ENCODE data around the gene SLIT1.

Gene SLIT1

DNA sequence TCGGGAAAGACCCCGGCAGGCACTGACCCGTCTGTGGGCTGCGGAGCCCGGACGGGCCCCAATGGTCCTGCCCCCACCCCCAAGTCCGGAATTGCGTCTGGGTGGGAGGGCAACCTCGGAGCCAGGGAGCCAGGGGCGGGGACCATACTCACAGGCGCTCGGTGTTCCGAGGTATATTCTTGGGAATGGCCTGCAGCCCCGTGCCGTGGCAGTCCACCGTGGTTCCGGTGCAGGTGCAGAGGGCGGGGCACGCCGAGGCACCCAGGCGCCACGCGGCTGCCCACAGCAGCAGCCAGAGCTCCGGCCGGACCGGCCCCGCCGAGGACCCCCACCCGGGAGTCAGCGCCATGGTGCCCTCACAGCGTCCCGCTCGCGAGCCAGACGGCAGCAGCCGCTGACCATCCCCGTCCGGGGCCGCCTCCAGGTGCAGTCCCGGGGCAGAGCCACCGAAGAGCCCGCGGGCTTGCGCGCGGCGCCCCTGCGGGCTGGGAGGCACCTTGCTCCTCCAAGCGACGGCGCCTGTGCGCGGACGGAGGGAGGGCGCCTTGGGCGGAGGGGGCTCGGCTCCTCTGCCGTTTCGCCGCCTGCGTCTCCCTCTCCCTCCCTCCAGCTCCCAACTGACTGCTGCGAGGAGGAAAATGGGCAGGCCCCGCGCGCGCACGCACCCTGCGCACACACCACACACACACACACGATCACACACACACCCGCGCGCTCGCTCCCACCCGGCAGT, at the start of gene SLIT1:
Gene SLIT1 (minus strand): TSS at position 634 of the 733 bp plus-strand sequence. CDS start 285 bp downstream, at position 349.
- no peaks in the 10 kb centered on the region for H3K9me3 ChIP-seq (ENCODE audit: control insufficient read depth, low read depth, low read length)
- H3K36me3 ChIP-seq (ENCODE audit: control insufficient read depth, low read depth, low read length): no peaks in the 10 kb centered on the region
- peaks cover 5% of the 10 kb centered on the region for H3K4me1 ChIP-seq (ENCODE audit: control insufficient read depth, low read depth, low read length)
- no peak within 1 kb of the TSS for H3K9ac ChIP-seq (ENCODE audit: low read length)
- no peak within 1 kb of the TSS for H3K27ac ChIP-seq (ENCODE audit: low read length)
- peak within 1 kb of the TSS; percentile 60 for H3K4me3 ChIP-seq (ENCODE audit: low read length)
- peaks cover 53% of the 10 kb centered on the region for H3K27me3 ChIP-seq (ENCODE audit: control insufficient read depth, insufficient read depth, low read length)

DNA sequence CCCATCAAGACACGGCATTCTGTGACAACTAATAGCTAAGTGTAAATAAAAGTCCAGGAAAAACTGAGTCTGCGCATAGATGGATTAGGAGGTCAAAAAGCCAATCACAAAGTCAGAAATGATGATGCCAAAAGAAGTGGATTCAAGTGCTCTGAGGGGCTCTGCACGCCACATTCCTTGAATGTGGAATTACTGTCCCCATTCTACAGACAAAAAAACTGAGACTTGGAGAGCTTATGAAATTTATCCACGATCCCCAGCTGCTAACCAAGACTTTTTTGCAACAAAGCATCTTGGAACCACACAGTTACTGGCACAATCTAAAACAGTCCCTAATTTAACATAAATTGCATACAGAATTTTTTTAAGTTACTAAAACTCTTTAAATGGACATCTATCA, 49.6 kb upstream of the SLIT1 start:
- no peaks in the 10 kb centered on the region for H3K4me1 ChIP-seq (ENCODE audit: control insufficient read depth, low read depth, low read length)
- no peaks in the 10 kb centered on the region for H3K27me3 ChIP-seq (ENCODE audit: control insufficient read depth, insufficient read depth, low read length)
- H3K36me3 ChIP-seq (ENCODE audit: control insufficient read depth, low read depth, low read length): peaks cover 11% of the 10 kb centered on the region
- no peaks in the 10 kb centered on the region for H3K9me3 ChIP-seq (ENCODE audit: control insufficient read depth, low read depth, low read length)
- no peak overlapping the region for H3K9ac ChIP-seq (ENCODE audit: low read length)
- no peak overlapping the region for H3K4me3 ChIP-seq (ENCODE audit: low read length)
- no peak overlapping the region for H3K27ac ChIP-seq (ENCODE audit: low read length)

DNA sequence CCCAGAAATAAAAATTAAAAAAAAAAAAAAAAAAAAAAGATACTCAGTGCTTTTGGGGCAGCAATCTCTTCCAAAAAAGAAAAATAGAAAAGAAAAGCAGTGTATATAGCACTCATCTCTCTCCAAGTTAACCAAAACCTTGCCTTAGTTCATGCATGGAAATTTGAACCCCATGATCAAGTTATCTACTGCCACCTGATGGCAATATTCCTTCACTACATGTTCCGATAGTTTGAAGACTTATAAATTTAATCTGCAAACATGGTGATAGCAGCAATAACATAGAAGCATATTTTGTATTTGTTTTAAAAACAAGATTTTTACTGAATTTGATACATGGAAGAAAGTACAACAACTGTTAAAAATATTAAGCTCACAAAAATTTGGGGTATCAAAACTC, 48.6 kb upstream of the SLIT1 start:
- Histone ChIP-seq H3K27me3 (ENCODE audit: control insufficient read depth, insufficient read depth, low read length) (no peaks in the 10 kb centered on the region), H3K9me3 (ENCODE audit: control insufficient read depth, low read depth, low read length) (no peaks in the 10 kb centered on the region), H3K4me3 (ENCODE audit: low read length) (no peak overlapping the region), H3K36me3 (ENCODE audit: control insufficient read depth, low read depth, low read length) (peaks cover 20% of the 10 kb centered on the region), H3K9ac (ENCODE audit: low read length) (no peak overlapping the region), H3K27ac (ENCODE audit: low read length) (no peak overlapping the region), H3K4me1 (ENCODE audit: control insufficient read depth, low read depth, low read length) (no peaks in the 10 kb centered on the region)

DNA sequence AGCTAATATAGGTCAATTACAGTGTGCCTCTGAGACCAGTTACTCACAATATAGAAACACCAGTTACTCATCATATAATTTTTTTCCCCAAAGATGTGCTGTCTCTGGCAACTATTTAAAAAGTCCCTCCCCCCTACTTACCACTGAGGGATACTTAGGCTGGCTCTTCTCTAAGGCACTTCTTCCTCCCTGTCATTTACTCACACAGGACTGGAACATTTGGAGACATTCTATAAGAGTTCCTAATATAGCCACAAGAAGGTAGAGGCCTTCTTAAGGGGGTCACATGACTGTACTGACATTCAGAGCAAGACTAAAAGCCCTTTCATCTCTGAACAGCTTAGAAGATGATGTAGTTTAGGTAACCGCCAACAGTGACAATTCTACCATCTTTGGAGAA, 44.4 kb upstream of the SLIT1 start:
- Histone ChIP-seq H3K27ac (ENCODE audit: low read length) (no peak overlapping the region), H3K4me3 (ENCODE audit: low read length) (no peak overlapping the region), H3K36me3 (ENCODE audit: control insufficient read depth, low read depth, low read length) (peaks cover 26% of the 10 kb centered on the region), H3K9me3 (ENCODE audit: control insufficient read depth, low read depth, low read length) (no peaks in the 10 kb centered on the region), H3K27me3 (ENCODE audit: control insufficient read depth, insufficient read depth, low read length) (no peaks in the 10 kb centered on the region), H3K9ac (ENCODE audit: low read length) (no peak overlapping the region), H3K4me1 (ENCODE audit: control insufficient read depth, low read depth, low read length) (no peaks in the 10 kb centered on the region)

DNA sequence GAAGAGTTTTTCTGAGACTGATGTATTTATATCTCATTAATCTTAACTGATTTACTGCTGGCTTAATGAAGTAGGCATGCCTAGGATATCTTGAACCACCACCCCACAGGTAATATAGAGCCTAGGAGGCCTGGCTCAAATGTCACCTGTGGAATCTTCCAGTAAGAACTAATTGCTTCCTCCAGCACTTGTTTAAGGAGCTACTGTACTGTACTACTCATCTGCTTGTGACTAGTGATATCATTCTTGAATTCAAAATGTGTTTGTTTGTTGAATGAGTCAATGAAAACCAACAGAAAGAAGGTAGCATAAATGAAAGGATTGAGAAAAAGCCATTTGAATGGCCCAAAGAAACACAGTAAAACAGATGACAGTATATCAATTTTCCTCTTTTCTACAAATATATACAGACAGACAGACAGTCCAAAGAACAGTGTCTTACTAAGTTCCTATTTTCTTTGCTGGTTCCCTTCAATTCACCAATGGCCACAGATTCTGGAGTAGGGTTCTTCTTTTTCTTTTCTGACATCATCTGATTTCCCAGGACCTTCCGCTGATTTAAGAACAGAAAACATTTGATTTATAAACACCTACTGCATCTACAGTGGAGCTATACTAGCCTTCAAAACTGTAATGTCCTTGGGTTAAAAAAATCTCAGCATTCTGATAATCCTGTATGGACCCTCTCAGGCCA, 43.7 kb upstream of the SLIT1 start:
- Histone ChIP-seq H3K27me3 (ENCODE audit: control insufficient read depth, insufficient read depth, low read length) (no peaks in the 10 kb centered on the region), H3K9me3 (ENCODE audit: control insufficient read depth, low read depth, low read length) (no peaks in the 10 kb centered on the region), H3K4me3 (ENCODE audit: low read length) (no peak overlapping the region), H3K9ac (ENCODE audit: low read length) (no peak overlapping the region), H3K36me3 (ENCODE audit: control insufficient read depth, low read depth, low read length) (peaks cover 26% of the 10 kb centered on the region), H3K27ac (ENCODE audit: low read length) (no peak overlapping the region), H3K4me1 (ENCODE audit: control insufficient read depth, low read depth, low read length) (no peaks in the 10 kb centered on the region)

DNA sequence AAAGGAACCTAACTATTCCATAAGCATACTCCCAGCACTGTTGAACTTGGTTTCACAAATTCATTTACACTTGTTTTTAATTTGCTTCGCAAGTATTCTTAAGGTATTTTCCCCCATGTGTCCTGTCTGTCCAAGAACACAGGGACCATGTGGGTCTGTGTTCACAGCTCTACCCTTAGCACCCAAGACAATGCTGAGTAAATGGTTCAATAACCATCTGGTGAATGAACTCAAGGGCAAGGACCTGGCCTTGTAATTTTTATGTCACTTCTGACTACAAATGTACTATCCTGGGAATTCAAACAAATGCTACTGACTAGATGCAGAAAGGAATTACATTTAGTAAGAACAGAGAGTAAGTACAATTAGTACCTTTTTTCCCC, 43.0 kb upstream of the SLIT1 start:
- H3K4me1 ChIP-seq (ENCODE audit: control insufficient read depth, low read depth, low read length): no peaks in the 10 kb centered on the region
- no peaks in the 10 kb centered on the region for H3K9me3 ChIP-seq (ENCODE audit: control insufficient read depth, low read depth, low read length)
- H3K27me3 ChIP-seq (ENCODE audit: control insufficient read depth, insufficient read depth, low read length): no peaks in the 10 kb centered on the region
- H3K27ac ChIP-seq (ENCODE audit: low read length): no peak overlapping the region
- H3K4me3 ChIP-seq (ENCODE audit: low read length): no peak overlapping the region
- no peak overlapping the region for H3K9ac ChIP-seq (ENCODE audit: low read length)
- peaks cover 26% of the 10 kb centered on the region for H3K36me3 ChIP-seq (ENCODE audit: control insufficient read depth, low read depth, low read length)

DNA sequence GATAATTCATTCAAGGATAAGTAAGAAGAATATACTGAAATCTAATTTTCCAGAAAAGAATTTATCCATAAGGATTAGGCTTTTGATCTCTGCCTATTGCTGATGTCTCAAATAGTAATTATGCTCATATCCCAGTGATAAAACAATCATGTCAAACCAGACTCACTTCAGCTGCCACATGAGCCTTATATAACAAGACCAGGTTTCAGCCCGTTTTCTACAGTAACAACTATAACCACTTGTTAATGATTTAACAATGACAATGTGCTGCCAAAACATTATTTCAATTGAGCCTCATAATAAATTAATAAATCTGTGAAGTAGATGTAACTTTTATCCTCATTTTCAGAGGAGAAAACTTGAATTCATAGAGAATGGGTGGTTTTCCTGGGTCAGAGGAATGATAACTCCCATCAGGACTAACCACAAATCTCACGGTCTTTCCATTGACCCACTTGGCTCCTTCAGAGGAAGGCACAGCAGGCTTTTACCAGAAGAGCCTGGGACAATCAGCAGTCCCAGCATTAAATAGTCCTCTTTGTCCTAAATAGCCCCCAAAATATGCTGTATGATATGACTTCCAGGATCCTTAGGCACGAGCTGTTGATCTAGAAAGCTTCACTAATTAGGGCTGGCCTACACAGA, 42.5 kb upstream of the SLIT1 start:
- Histone ChIP-seq H3K9me3 (ENCODE audit: control insufficient read depth, low read depth, low read length) (no peaks in the 10 kb centered on the region), H3K4me3 (ENCODE audit: low read length) (no peak overlapping the region), H3K27me3 (ENCODE audit: control insufficient read depth, insufficient read depth, low read length) (no peaks in the 10 kb centered on the region), H3K27ac (ENCODE audit: low read length) (no peak overlapping the region), H3K4me1 (ENCODE audit: control insufficient read depth, low read depth, low read length) (no peaks in the 10 kb centered on the region), H3K9ac (ENCODE audit: low read length) (no peak overlapping the region), H3K36me3 (ENCODE audit: control insufficient read depth, low read depth, low read length) (peaks cover 26% of the 10 kb centered on the region)

DNA sequence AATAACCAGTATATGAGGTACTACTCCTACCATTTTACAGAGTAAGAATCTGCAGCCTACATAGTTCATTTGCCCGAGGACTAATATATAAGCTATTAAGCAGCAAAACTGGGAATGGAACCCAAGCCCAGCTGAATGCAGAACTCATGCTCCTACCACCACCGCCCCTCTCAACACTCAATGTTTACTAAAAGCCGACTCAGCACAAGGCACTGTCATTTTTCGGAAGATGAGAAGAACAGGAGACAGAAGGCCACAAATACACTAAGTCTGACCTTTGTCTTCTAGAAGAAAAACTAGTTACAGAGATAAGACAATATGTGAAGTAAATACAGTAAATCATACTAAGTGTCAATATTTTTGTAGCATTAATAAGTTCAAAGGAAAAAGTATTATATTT, 40.6 kb upstream of the SLIT1 start:
- H3K27ac ChIP-seq (ENCODE audit: low read length): no peak overlapping the region
- peaks cover 11% of the 10 kb centered on the region for H3K4me1 ChIP-seq (ENCODE audit: control insufficient read depth, low read depth, low read length)
- H3K27me3 ChIP-seq (ENCODE audit: control insufficient read depth, insufficient read depth, low read length): no peaks in the 10 kb centered on the region
- H3K9me3 ChIP-seq (ENCODE audit: control insufficient read depth, low read depth, low read length): no peaks in the 10 kb centered on the region
- no peak overlapping the region for H3K4me3 ChIP-seq (ENCODE audit: low read length)
- peaks cover 26% of the 10 kb centered on the region for H3K36me3 ChIP-seq (ENCODE audit: control insufficient read depth, low read depth, low read length)
- no peak overlapping the region for H3K9ac ChIP-seq (ENCODE audit: low read length)

DNA sequence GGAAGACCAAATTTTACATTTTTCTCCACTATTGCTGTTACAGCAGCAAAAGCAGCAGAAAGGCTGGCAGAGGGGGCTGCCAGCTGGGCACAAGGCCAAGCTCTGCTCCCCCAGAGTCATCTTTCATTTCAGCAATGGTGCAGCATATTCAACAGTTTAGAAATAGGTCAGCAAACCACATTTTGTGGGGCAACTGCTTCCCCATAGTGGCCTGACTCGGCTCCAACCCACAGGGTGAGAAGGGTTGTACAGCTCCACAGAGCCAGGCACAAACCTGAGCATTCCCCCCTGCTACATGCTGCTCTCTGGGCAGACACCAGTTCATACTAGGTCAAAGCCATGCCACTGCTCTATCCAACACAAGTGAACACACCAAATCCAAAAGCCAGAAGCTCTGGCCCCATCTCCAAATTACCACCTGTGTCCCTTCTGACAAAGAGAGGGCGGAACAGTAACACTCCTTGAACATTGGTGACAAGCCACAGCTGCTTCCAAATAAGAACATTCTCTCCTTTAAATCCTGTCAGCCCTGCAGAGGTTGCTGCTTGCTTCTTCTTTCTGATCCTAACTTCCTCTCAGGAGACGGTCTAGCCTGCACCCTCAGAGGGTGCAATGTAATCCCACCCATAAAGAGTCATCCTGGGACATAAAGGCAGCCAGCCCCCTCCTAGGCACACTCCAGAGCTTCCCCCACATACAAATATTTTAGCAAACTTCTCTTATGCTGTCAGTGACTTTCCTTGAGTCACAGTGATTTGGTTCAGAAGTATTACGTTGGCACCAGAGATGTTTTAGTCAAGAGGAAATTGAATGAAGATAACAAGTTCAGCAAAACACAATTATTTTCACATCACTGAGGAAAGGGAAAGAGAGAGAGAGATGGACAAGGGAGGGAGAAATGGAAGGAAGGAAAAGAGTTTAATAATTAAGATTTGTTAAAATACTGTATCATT, 39.0 kb upstream of the SLIT1 start:
- no peak overlapping the region for H3K9ac ChIP-seq (ENCODE audit: low read length)
- no peaks in the 10 kb centered on the region for H3K9me3 ChIP-seq (ENCODE audit: control insufficient read depth, low read depth, low read length)
- no peak overlapping the region for H3K4me3 ChIP-seq (ENCODE audit: low read length)
- peaks cover 21% of the 10 kb centered on the region for H3K36me3 ChIP-seq (ENCODE audit: control insufficient read depth, low read depth, low read length)
- H3K27ac ChIP-seq (ENCODE audit: low read length): no peak overlapping the region
- no peaks in the 10 kb centered on the region for H3K27me3 ChIP-seq (ENCODE audit: control insufficient read depth, insufficient read depth, low read length)
- H3K4me1 ChIP-seq (ENCODE audit: control insufficient read depth, low read depth, low read length): peaks cover 11% of the 10 kb centered on the region

DNA sequence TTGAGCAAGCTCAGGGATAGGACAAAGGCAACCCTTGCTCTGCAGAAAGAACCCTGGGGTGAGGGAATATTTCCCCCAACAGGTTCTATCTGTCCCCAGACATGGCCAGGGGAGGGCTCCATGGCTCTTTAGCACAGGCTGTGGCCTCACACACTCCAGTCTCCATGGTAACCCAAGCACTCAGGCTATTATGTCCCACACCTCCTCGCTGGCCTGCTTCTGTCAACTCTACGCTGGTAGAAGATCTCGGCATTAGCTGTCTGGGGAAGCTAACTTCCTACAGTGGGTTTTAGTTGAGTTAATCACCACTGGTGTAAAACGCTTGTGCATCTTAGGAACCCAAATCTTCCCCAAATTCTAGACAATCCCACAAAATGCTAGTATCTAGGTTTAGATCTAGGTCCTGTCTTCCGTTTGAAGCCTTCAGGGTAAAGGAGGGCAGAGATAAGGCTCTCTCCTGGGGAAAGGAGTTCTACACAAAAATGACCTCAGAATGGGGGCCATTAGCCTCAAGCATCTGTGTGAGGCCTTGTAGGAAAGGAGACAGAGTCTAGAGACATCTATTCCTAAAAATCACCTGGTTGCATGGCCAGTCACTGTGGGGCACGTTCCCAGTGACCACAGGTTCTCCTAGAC, 36.7 kb upstream of the SLIT1 start:
- Histone ChIP-seq H3K36me3 (ENCODE audit: control insufficient read depth, low read depth, low read length) (peaks cover 4% of the 10 kb centered on the region), H3K4me3 (ENCODE audit: low read length) (no peak overlapping the region), H3K4me1 (ENCODE audit: control insufficient read depth, low read depth, low read length) (peaks cover 11% of the 10 kb centered on the region), H3K27me3 (ENCODE audit: control insufficient read depth, insufficient read depth, low read length) (no peaks in the 10 kb centered on the region), H3K27ac (ENCODE audit: low read length) (no peak overlapping the region), H3K9me3 (ENCODE audit: control insufficient read depth, low read depth, low read length) (no peaks in the 10 kb centered on the region), H3K9ac (ENCODE audit: low read length) (no peak overlapping the region)

DNA sequence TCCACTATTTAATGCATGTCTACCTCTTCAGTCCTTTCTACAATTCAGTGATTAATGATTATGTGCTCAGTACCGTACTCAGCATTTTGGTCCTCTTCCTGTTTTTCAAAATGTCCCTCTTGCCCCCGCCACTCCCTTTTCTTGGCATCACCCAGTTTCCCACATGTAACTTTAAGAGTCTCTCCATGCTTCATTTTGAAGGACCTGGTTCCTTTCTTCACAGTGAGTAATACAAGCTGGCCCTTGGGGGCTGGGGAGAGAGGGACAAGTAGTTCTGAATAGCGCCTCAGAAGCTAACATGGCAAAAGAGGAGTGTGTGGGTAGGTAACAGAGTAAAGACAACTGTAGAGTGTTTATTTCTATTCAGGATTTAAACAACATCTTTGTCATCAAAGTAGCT, 34.6 kb upstream of the SLIT1 start:
- Histone ChIP-seq H3K9ac (ENCODE audit: low read length) (no peak overlapping the region), H3K27ac (ENCODE audit: low read length) (no peak overlapping the region), H3K4me1 (ENCODE audit: control insufficient read depth, low read depth, low read length) (peaks cover 11% of the 10 kb centered on the region), H3K9me3 (ENCODE audit: control insufficient read depth, low read depth, low read length) (no peaks in the 10 kb centered on the region), H3K4me3 (ENCODE audit: low read length) (no peak overlapping the region), H3K27me3 (ENCODE audit: control insufficient read depth, insufficient read depth, low read length) (no peaks in the 10 kb centered on the region), H3K36me3 (ENCODE audit: control insufficient read depth, low read depth, low read length) (no peaks in the 10 kb centered on the region)

All from iPS-18a (cell line).